ENCODE results near the gene NELFB. TPM values are rescaled to one million over a fixed set of nuclear protein-coding genes. Genes with fewer than 3 reads are reported as not detected.
A peak's percentile ranks its signal among the peaks of the same experiment; 100 is the strongest.

Gene NELFB
- total RNA-seq, 4 donors from 2014 or later: 45.0 to 54.2 (median 50.9) TPM

- 74% methylated on average over 21 of the region's 24 CpGs for WGBS
- Histone ChIP-seq H3K9me3 (no peaks in the 10 kb centered on the region), H3K27me3 (peaks cover 36% of the 10 kb centered on the region), H3K36me3 (peaks cover 15% of the 10 kb centered on the region), H3K4me3 (no peak overlapping the region), H3K27ac (no peak overlapping the region), H3K4me1 (peaks cover 81% of the 10 kb centered on the region)
- TF ChIP-seq EP300 (IDR thresholded peaks at IDR 0.05) (no peak), CTCF (IDR thresholded peaks at IDR 0.05) (no peak), POLR2A (IDR thresholded peaks at IDR 0.05) (no peak), POLR2AphosphoS5 (IDR thresholded peaks at IDR 0.05) (no peak)
- DNase-seq (ENCODE audit: low spot score in 2 of 2): peak in 1 of 2 donors; percentile 62
These were observed 20.7 kb downstream of the NELFB start for GRCh38 chr9:137275588-137276472.

GRCh38 chr9:137276473-137277328, 21.6 kb downstream of the NELFB start:
- peaks cover 44% of the 10 kb centered on the region for H3K27me3 ChIP-seq
- peaks cover 77% of the 10 kb centered on the region for H3K4me1 ChIP-seq
- DNase-seq (ENCODE audit: low spot score in 2 of 2): peak in 1 of 2 donors; percentile 75
- peak overlapping the region; percentile 47 for H3K4me3 ChIP-seq
- peak overlapping the region; percentile 62 for H3K27ac ChIP-seq
- WGBS: 30% methylated on average over 14 of the region's 30 CpGs
- H3K36me3 ChIP-seq: peaks cover 15% of the 10 kb centered on the region
- no peaks in the 10 kb centered on the region for H3K9me3 ChIP-seq
- TF ChIP-seq CTCF (IDR thresholded peaks at IDR 0.05) (no peak), POLR2A (IDR thresholded peaks at IDR 0.05) (no peak), EP300 (IDR thresholded peaks at IDR 0.05) (no peak), POLR2AphosphoS5 (IDR thresholded peaks at IDR 0.05) (no peak)

- 12% methylated on average over 14 of the region's 25 CpGs for WGBS
- Histone ChIP-seq H3K4me3 (peak within 1 kb of the TSS; percentile 47), H3K9me3 (no peaks in the 10 kb centered on the region), H3K36me3 (peaks cover 9% of the 10 kb centered on the region), H3K27me3 (peaks cover 44% of the 10 kb centered on the region), H3K27ac (peak within 1 kb of the TSS; percentile 62), H3K4me1 (peaks cover 69% of the 10 kb centered on the region)
- TF ChIP-seq EP300 (IDR thresholded peaks at IDR 0.05) (no peak), POLR2AphosphoS5 (IDR thresholded peaks at IDR 0.05) (no peak)
- peak; percentile 90 to 93 for DNase-seq (ENCODE audit: low spot score in 2 of 2)
These were observed 22.4 kb downstream of the NELFB start, which contains the start of gene TOR4A for GRCh38 chr9:137277329-137278041. Gene TOR4A (plus strand): TSS chr9:137277726. CDS start chr9:137278690, 964 bp downstream.

GRCh38 chr9:137278061-137278701, 23.1 kb downstream of the NELFB start:
- peaks cover 44% of the 10 kb centered on the region for H3K27me3 ChIP-seq

More at GRCh38 chr9:137278061-137278701, 23.1 kb downstream of the NELFB start:
- peaks cover 64% of the 10 kb centered on the region for H3K4me1 ChIP-seq
- no peaks in the 10 kb centered on the region for H3K9me3 ChIP-seq
- peaks cover 2% of the 10 kb centered on the region for H3K36me3 ChIP-seq
- H3K27ac ChIP-seq: no peak overlapping the region
- TF ChIP-seq CTCF (IDR thresholded peaks at IDR 0.05) (no peak), POLR2AphosphoS5 (IDR thresholded peaks at IDR 0.05) (no peak), EP300 (IDR thresholded peaks at IDR 0.05) (no peak), POLR2A (IDR thresholded peaks at IDR 0.05) (no peak)
- H3K4me3 ChIP-seq: peak overlapping the region; percentile 47
- 4% methylated on average over 23 of the region's 54 CpGs for WGBS
- DNase-seq (ENCODE audit: low spot score in 2 of 2): peak in 1 of 2 donors; percentile 71

All from suprapubic skin (tissue), 4 donors.